DOHH2 (cell line): Measurements from ENCODE around the gene NEMF.

Source experiments
- H3F3A ChIP-seq: fragments of 200-600 bp; sonication (generic), shearing (Covaris generic); 2 replicates; pipeline ENCODE4 v1.6.0; 2016; ENCODE audit warnings: antibody characterized with exemption, mild to moderate bottlenecking; ENCODE audit not compliant: control insufficient read depth, insufficient read depth
- H3K27ac ChIP-seq: fragments of 200-600 bp; sonication (generic); 2 replicates; pipeline ENCODE4 v1.5.1; 2014; ENCODE audit warnings: low read depth, mild to moderate bottlenecking, low read length, moderate library complexity
- H3K27me3 ChIP-seq: fragments of 200-600 bp; sonication (generic); 2 replicates; pipeline ENCODE4 v1.6.1; 2014; ENCODE audit warnings: mild to moderate bottlenecking, low read length, mixed read lengths; ENCODE audit not compliant: control insufficient read depth
- H3K36me3 ChIP-seq: fragments of 200-600 bp; sonication (generic); 2 replicates; pipeline ENCODE4 v1.6.1; 2014; ENCODE audit warnings: mild to moderate bottlenecking, low read length, moderate library complexity, mixed read lengths; ENCODE audit not compliant: control insufficient read depth
- H3K4me1 ChIP-seq: fragments of 200-600 bp; sonication (generic); 2 replicates; pipeline ENCODE4 v1.6.1; 2014; ENCODE audit warnings: mild to moderate bottlenecking, low read length, mixed read lengths; ENCODE audit not compliant: control insufficient read depth
- H3K4me2 ChIP-seq: fragments of 200-600 bp; sonication (generic); 2 replicates; pipeline ENCODE4 v1.6.0; 2014; ENCODE audit warnings: mild to moderate bottlenecking, low read length, moderate library complexity
- H3K4me3 ChIP-seq: fragments of 200-600 bp; sonication (generic); 2 replicates; pipeline ENCODE4 v1.5.1; 2014; ENCODE audit warnings: mild to moderate bottlenecking, low read length, mixed read lengths
- H3K79me2 ChIP-seq: fragments of 200-600 bp; sonication (generic); 2 replicates; pipeline ENCODE4 v1.6.1; 2014; ENCODE audit warnings: mild to moderate bottlenecking, low read length, mixed read lengths; ENCODE audit not compliant: control insufficient read depth
- H3K9me2 ChIP-seq: fragments of 200-600 bp; sonication (generic); replicated peaks from 2 replicates; pipeline ENCODE4 v1.6.1; 2014; ENCODE audit warnings: mild to moderate bottlenecking, low read length, mixed read lengths; ENCODE audit not compliant: control insufficient read depth
- H3K9me3 ChIP-seq: fragments of 200-600 bp; sonication (generic); 2 replicates; pipeline ENCODE4 v1.6.1; 2014; ENCODE audit warnings: antibody characterized with exemption, low read length, mixed read lengths; ENCODE audit not compliant: control insufficient read depth, insufficient read depth
- H4K20me1 ChIP-seq: fragments of 200-600 bp; sonication (generic); 2 replicates; pipeline ENCODE4 v1.6.0; 2014; ENCODE audit warnings: low read depth, mild to moderate bottlenecking, antibody characterized with exemption, low read length, moderate library complexity; ENCODE audit not compliant: control insufficient read depth, insufficient read depth
- CTCF ChIP-seq: fragments of 200-600 bp; sonication (generic); IDR thresholded peaks from one replicate; pipeline ENCODE4 v1.5.1; 2014; ENCODE audit warnings: antibody characterized with exemption, mild to moderate bottlenecking, low read depth, low read length; ENCODE audit not compliant: poor library complexity, severe bottlenecking
- EZH2phosphoT487 ChIP-seq: fragments of 200-600 bp; sonication (generic); IDR thresholded peaks from 2 replicates; pipeline ENCODE4 v1.6.1; 2017; ENCODE audit warnings: borderline replicate concordance, mild to moderate bottlenecking, antibody characterized with exemption, low read length, moderate library complexity, mixed read lengths

Gene NEMF

GRCh38 chr14:49766839-49767238, 85.7 kb downstream of the NEMF start:
- Histone ChIP-seq H3K27me3 (no peaks in the 10 kb centered on the region), H4K20me1 (no peaks in the 10 kb centered on the region; the same call in 1 of the 2 replicates), H3K4me3 (peak overlapping the region; percentile 89), H3K27ac (peak overlapping the region; percentile 89), H3K36me3 (peaks cover 11% of the 10 kb centered on the region; the same call in 1 of the 2 replicates), H3K79me2 (peaks cover 33% of the 10 kb centered on the region), H3K4me1 (peaks cover 42% of the 10 kb centered on the region), H3K9me2 (no peaks in the 10 kb centered on the region), H3K9me3 (no peaks in the 10 kb centered on the region), H3K4me2 (peak overlapping the region; percentile 80), H3F3A (peaks cover 9% of the 10 kb centered on the region)
- TF ChIP-seq CTCF = no peak
- TF ChIP-seq EZH2phosphoT487 = no peak

GRCh38 chr14:49761839-49762551, 90.6 kb downstream of the NEMF start:
- TF ChIP-seq CTCF = no peak
- no peak for TF ChIP-seq EZH2phosphoT487
- Histone ChIP-seq H3F3A (peaks cover 3% of the 10 kb centered on the region), H3K9me2 (no peaks in the 10 kb centered on the region), H3K4me1 (peaks cover 5% of the 10 kb centered on the region), H3K27ac (no peak overlapping the region), H4K20me1 (no peaks in the 10 kb centered on the region), H3K4me2 (no peak overlapping the region), H3K36me3 (no peaks in the 10 kb centered on the region), H3K4me3 (no peak overlapping the region), H3K79me2 (no peaks in the 10 kb centered on the region), H3K27me3 (no peaks in the 10 kb centered on the region), H3K9me3 (no peaks in the 10 kb centered on the region)

GRCh38 chr14:49755378-49755777, 97.2 kb downstream of the NEMF start:
- Histone ChIP-seq H3K9me2 (no peaks in the 10 kb centered on the region), H3K27ac (no peak overlapping the region), H3K4me2 (no peak overlapping the region), H3K79me2 (no peaks in the 10 kb centered on the region), H4K20me1 (no peaks in the 10 kb centered on the region), H3K4me1 (no peaks in the 10 kb centered on the region), H3K4me3 (no peak overlapping the region), H3F3A (peaks cover 2% of the 10 kb centered on the region; the same call in 1 of the 2 replicates), H3K9me3 (no peaks in the 10 kb centered on the region), H3K36me3 (no peaks in the 10 kb centered on the region), H3K27me3 (no peaks in the 10 kb centered on the region)
- TF ChIP-seq CTCF = no peak
- TF ChIP-seq EZH2phosphoT487 = no peak
